Brain (organoid and tissue), 1 donor: Measurements from ENCODE around the gene SPACA1. TPM values are rescaled to one million over a fixed set of nuclear protein-coding genes. Genes with fewer than 3 reads are reported as not detected.

ENCODE experiments used
- polyA plus RNA-seq: library from polyadenylated mRNA; stranded (reverse); fragments of 350-450 nt; fragmentation: Illumina TruSeq; extraction: RNeasy Lipid Tissue Mini Kit (QIAGEN cat#74804); gene quantifications from one replicate; pipeline ENCODE4 v1.2.3, GENCODE V29; 2015; ENCODE audit warnings: low read depth, low replicate concordance; ENCODE audit not compliant: insufficient read depth

Gene SPACA1
- polyA plus RNA-seq, 1 donor from 2014 or later: not detected

Other genes with a start within 250 kb of the SPACA1 start
- gene CNR1, start 118.5 kb downstream of the SPACA1 start, polyA plus RNA-seq: 3.9 TPM